Measurements from ENCODE around the gene TMED6.
A peak's percentile ranks its signal among the peaks of the same experiment; 100 is the strongest.

The TMED6 gene

DNA sequence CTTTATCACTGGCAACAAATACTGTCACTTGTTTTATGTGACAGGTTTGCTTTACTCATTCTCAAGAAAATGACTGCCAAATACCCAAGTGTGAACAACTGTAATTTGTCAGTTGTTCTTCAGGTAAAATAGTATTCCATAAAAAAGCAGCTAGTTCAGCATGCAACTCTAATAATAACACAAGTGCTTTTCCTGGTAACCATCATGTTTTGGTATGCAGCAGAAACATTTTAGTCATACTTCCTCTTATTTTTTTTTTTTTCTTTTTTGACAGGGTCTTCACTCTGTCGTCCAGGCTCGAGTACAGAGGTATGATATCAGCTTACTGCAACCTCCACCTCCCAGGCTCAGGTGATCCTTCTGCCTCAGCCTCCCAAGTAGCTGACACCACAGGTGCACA lies 29.6 kb upstream of the TMED6 start:
- Histone ChIP-seq H3K4me1 (ENCODE audit: control insufficient read depth in 2 of 2, insufficient read depth in 2 of 2, low read length in 2 of 2) (peaks cover 4 to 7% of the 10 kb centered on the region in 2 donors), H3K27me3 (ENCODE audit: control insufficient read depth in 2 of 2, insufficient read depth in 2 of 2, low read length in 2 of 2) (no peaks in the 10 kb centered on the region), H3K9ac (ENCODE audit: low read depth in 1 of 2, low read length in 2 of 2) (no peak overlapping the region), H3K36me3 (ENCODE audit: control insufficient read depth in 2 of 2, insufficient read depth in 2 of 2, low read length in 2 of 2) (peaks cover 28 to 42% of the 10 kb centered on the region in 2 donors), H3K9me3 (ENCODE audit: control insufficient read depth in 2 of 2, low read length in 2 of 2) (no peaks in the 10 kb centered on the region), H3K4me3 (ENCODE audit: low read length in 2 of 2) (no peak overlapping the region), H3K27ac (ENCODE audit: low read depth in 2 of 2, low read length in 2 of 2) (no peak overlapping the region)

GRCh38 chr16:69378760-69379159 lies 27.2 kb upstream of the TMED6 start:
- Histone ChIP-seq H3K9me3 (ENCODE audit: control insufficient read depth in 2 of 2, low read length in 2 of 2) (no peaks in the 10 kb centered on the region), H3K27ac (ENCODE audit: low read depth in 2 of 2, low read length in 2 of 2) (no peak overlapping the region), H3K4me3 (ENCODE audit: low read length in 2 of 2) (no peak overlapping the region), H3K36me3 (ENCODE audit: control insufficient read depth in 2 of 2, insufficient read depth in 2 of 2, low read length in 2 of 2) (peaks cover 28 to 36% of the 10 kb centered on the region in 2 donors), H3K4me1 (ENCODE audit: control insufficient read depth in 2 of 2, insufficient read depth in 2 of 2, low read length in 2 of 2) (peaks cover 0 to 6% of the 10 kb centered on the region in 2 donors), H3K9ac (ENCODE audit: low read depth in 1 of 2, low read length in 2 of 2) (no peak overlapping the region), H3K27me3 (ENCODE audit: control insufficient read depth in 2 of 2, insufficient read depth in 2 of 2, low read length in 2 of 2) (no peaks in the 10 kb centered on the region)

- Histone ChIP-seq H3K9ac (ENCODE audit: low read depth in 1 of 2, low read length in 2 of 2) (no peak overlapping the region), H3K4me1 (ENCODE audit: control insufficient read depth in 2 of 2, insufficient read depth in 2 of 2, low read length in 2 of 2) (peaks cover 3 to 11% of the 10 kb centered on the region in 2 donors), H3K27me3 (ENCODE audit: control insufficient read depth in 2 of 2, insufficient read depth in 2 of 2, low read length in 2 of 2) (no peaks in the 10 kb centered on the region), H3K4me3 (ENCODE audit: low read length in 2 of 2) (no peak overlapping the region), H3K9me3 (ENCODE audit: control insufficient read depth in 2 of 2, low read length in 2 of 2) (no peaks in the 10 kb centered on the region), H3K36me3 (ENCODE audit: control insufficient read depth in 2 of 2, insufficient read depth in 2 of 2, low read length in 2 of 2) (peaks cover 26 to 34% of the 10 kb centered on the region in 2 donors), H3K27ac (ENCODE audit: low read depth in 2 of 2, low read length in 2 of 2) (no peak overlapping the region)
Observed at GRCh38 chr16:69378036-69378435, 26.4 kb upstream of the TMED6 start.

DNA sequence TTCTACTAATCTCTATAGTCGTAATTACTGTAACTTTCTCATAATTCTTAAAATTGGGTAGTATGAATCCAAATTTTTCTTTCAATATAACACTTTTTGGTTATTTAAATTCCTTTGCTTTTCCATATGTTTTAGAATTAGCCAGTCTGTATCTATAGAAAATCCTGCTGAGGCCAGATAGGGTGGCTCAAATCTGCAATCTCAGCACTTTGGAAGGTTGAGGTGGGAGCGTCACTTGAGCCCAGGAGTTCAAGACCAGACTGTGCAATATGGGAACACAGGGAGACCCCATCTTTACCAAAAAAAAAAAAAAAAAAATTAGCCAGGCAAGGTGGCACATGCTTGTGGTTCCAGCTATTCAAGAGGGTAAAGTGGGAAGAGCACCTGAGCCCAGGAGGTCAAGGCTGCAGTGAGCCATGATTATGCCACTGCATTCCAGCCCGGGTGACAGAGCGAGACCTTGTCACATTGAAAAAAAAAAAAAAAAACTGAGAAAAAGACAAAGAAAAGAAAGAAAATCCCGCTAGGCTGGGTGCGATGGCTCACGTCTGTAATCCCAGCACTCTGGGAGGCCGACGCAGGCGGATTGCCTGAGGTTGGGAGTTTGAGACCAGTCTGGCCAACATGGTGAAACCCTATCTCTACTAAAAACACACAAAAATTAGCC lies 24.9 kb upstream of the TMED6 start:
- Histone ChIP-seq H3K4me1 (ENCODE audit: control insufficient read depth in 2 of 2, insufficient read depth in 2 of 2, low read length in 2 of 2) (peaks cover 8 to 16% of the 10 kb centered on the region in 2 donors), H3K9me3 (ENCODE audit: control insufficient read depth in 2 of 2, low read length in 2 of 2) (no peaks in the 10 kb centered on the region), H3K27me3 (ENCODE audit: control insufficient read depth in 2 of 2, insufficient read depth in 2 of 2, low read length in 2 of 2) (no peaks in the 10 kb centered on the region), H3K4me3 (ENCODE audit: low read length in 2 of 2) (no peak overlapping the region), H3K9ac (ENCODE audit: low read depth in 1 of 2, low read length in 2 of 2) (no peak overlapping the region), H3K27ac (ENCODE audit: low read depth in 2 of 2, low read length in 2 of 2) (no peak overlapping the region), H3K36me3 (ENCODE audit: control insufficient read depth in 2 of 2, insufficient read depth in 2 of 2, low read length in 2 of 2) (peaks cover 13 to 19% of the 10 kb centered on the region in 2 donors)

- peaks cover 18 to 24% of the 10 kb centered on the region in 2 donors for H3K36me3 ChIP-seq (ENCODE audit: control insufficient read depth in 2 of 2, insufficient read depth in 2 of 2, low read length in 2 of 2)
- no peak overlapping the region for H3K4me3 ChIP-seq (ENCODE audit: low read length in 2 of 2)
- no peaks in the 10 kb centered on the region for H3K9me3 ChIP-seq (ENCODE audit: control insufficient read depth in 2 of 2, low read length in 2 of 2)
- H3K4me1 ChIP-seq (ENCODE audit: control insufficient read depth in 2 of 2, insufficient read depth in 2 of 2, low read length in 2 of 2): peaks cover 8 to 16% of the 10 kb centered on the region in 2 donors
- no peaks in the 10 kb centered on the region for H3K27me3 ChIP-seq (ENCODE audit: control insufficient read depth in 2 of 2, insufficient read depth in 2 of 2, low read length in 2 of 2)
- peak overlapping the region in 1 of 2 donors; percentile 7 for H3K27ac ChIP-seq (ENCODE audit: low read depth in 2 of 2, low read length in 2 of 2)
- H3K9ac ChIP-seq (ENCODE audit: low read depth in 1 of 2, low read length in 2 of 2): no peak overlapping the region
Observed at GRCh38 chr16:69373019-69373418, 21.4 kb upstream of the TMED6 start.

DNA sequence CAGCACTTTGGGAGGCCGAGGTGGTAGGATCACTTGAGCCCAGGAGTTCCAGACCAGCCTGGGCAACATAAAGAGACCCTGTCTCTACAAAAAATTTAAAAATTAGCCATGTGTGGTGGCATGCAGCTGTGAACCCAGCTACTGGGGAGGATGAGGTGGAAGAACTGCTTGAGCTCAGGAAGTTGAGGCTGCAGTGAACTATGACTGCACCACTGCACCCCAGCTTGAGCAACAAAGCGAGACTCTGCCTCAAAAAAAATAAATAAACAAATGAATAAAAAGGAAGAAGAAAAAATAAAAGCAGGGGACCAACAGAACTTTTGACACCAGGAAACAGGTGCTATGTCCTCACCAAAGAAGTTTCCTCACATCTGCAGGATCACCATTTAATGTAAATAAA lies 20.0 kb upstream of the TMED6 start:
- H3K36me3 ChIP-seq (ENCODE audit: control insufficient read depth in 2 of 2, insufficient read depth in 2 of 2, low read length in 2 of 2): peaks cover 26 to 37% of the 10 kb centered on the region in 2 donors
- H3K9ac ChIP-seq (ENCODE audit: low read depth in 1 of 2, low read length in 2 of 2): no peak overlapping the region
- no peak overlapping the region for H3K4me3 ChIP-seq (ENCODE audit: low read length in 2 of 2)
- H3K9me3 ChIP-seq (ENCODE audit: control insufficient read depth in 2 of 2, low read length in 2 of 2): no peaks in the 10 kb centered on the region
- no peaks in the 10 kb centered on the region for H3K27me3 ChIP-seq (ENCODE audit: control insufficient read depth in 2 of 2, insufficient read depth in 2 of 2, low read length in 2 of 2)
- H3K4me1 ChIP-seq (ENCODE audit: control insufficient read depth in 2 of 2, insufficient read depth in 2 of 2, low read length in 2 of 2): peaks cover 8 to 16% of the 10 kb centered on the region in 2 donors
- no peak overlapping the region for H3K27ac ChIP-seq (ENCODE audit: low read depth in 2 of 2, low read length in 2 of 2)

DNA sequence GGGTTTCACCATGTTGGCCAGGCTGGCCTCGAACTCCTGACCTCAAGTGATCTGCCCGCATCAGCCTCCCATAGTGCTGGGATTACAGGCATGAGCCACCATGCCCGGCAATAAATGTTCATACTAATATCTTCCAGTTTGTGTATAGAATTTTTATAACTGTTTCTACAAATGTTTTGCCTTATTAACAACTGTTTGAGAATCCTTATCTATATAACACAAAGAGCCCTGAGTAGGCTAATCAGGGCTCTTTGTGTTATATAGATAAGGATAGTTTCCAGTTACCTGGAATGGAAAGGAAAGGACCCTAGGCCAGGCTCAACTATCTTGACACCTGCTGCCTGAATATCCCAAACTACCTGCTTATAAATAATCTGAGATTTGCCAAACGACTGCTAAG lies 17.3 kb upstream of the TMED6 start:
- peaks cover 46 to 53% of the 10 kb centered on the region in 2 donors for H3K36me3 ChIP-seq (ENCODE audit: control insufficient read depth in 2 of 2, insufficient read depth in 2 of 2, low read length in 2 of 2)
- H3K27me3 ChIP-seq (ENCODE audit: control insufficient read depth in 2 of 2, insufficient read depth in 2 of 2, low read length in 2 of 2): no peaks in the 10 kb centered on the region
- H3K27ac ChIP-seq (ENCODE audit: low read depth in 2 of 2, low read length in 2 of 2): no peak overlapping the region
- H3K9me3 ChIP-seq (ENCODE audit: control insufficient read depth in 2 of 2, low read length in 2 of 2): no peaks in the 10 kb centered on the region
- no peak overlapping the region for H3K9ac ChIP-seq (ENCODE audit: low read depth in 1 of 2, low read length in 2 of 2)
- peaks cover 8 to 15% of the 10 kb centered on the region in 2 donors for H3K4me1 ChIP-seq (ENCODE audit: control insufficient read depth in 2 of 2, insufficient read depth in 2 of 2, low read length in 2 of 2)
- no peak overlapping the region for H3K4me3 ChIP-seq (ENCODE audit: low read length in 2 of 2)

DNA sequence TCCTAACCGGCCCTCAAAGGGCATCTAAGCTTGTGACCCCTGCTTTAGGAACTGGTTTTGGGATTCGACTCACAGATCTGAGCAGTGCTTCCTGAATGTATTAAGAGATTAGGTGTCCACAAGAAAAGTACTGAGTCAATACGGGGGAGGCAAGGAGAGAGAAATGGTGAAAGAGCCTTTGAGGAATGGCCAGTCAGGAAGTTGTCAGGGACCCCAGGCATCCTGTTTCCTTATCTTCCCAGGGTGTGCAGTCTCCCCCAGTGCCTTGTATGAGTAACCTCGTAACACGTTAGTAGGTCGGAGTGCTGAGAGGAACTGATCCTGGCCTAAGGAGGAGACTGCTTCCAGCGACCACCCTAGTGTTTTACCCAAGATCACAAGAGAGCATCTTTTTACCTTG lies 16.4 kb upstream of the TMED6 start:
- H3K9me3 ChIP-seq (ENCODE audit: control insufficient read depth in 2 of 2, low read length in 2 of 2): no peaks in the 10 kb centered on the region
- no peak overlapping the region for H3K27ac ChIP-seq (ENCODE audit: low read depth in 2 of 2, low read length in 2 of 2)
- peaks cover 4 to 9% of the 10 kb centered on the region in 2 donors for H3K4me1 ChIP-seq (ENCODE audit: control insufficient read depth in 2 of 2, insufficient read depth in 2 of 2, low read length in 2 of 2)
- no peak overlapping the region for H3K4me3 ChIP-seq (ENCODE audit: low read length in 2 of 2)
- H3K27me3 ChIP-seq (ENCODE audit: control insufficient read depth in 2 of 2, insufficient read depth in 2 of 2, low read length in 2 of 2): no peaks in the 10 kb centered on the region
- H3K9ac ChIP-seq (ENCODE audit: low read depth in 1 of 2, low read length in 2 of 2): peak overlapping the region in 1 of 2 donors; percentile 6
- peaks cover 47 to 59% of the 10 kb centered on the region in 2 donors for H3K36me3 ChIP-seq (ENCODE audit: control insufficient read depth in 2 of 2, insufficient read depth in 2 of 2, low read length in 2 of 2)

DNA sequence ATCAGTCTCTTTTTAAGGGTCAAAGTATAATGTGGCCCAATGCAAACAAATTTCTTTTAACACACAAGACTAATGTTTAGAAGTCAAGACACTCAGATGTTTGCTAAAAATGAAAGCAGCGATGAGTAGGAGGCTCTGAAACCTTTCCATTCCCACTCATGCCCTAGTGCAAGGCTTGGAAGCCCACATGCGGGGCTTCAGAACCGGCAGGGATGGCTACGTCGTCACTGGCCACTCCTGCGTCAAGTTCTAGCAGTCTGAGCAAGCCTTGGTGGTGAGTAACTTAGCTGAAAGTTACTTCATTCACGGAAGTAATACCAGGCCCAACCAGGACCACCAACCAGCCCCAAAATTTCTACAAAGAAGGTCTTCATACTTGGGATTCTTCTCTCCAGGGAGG lies 14.8 kb upstream of the TMED6 start:
- Histone ChIP-seq H3K27me3 (ENCODE audit: control insufficient read depth in 2 of 2, insufficient read depth in 2 of 2, low read length in 2 of 2) (no peaks in the 10 kb centered on the region), H3K9me3 (ENCODE audit: control insufficient read depth in 2 of 2, low read length in 2 of 2) (no peaks in the 10 kb centered on the region), H3K27ac (ENCODE audit: low read depth in 2 of 2, low read length in 2 of 2) (no peak overlapping the region), H3K4me1 (ENCODE audit: control insufficient read depth in 2 of 2, insufficient read depth in 2 of 2, low read length in 2 of 2) (peaks cover 0 to 4% of the 10 kb centered on the region in 2 donors), H3K9ac (ENCODE audit: low read depth in 1 of 2, low read length in 2 of 2) (no peak overlapping the region), H3K36me3 (ENCODE audit: control insufficient read depth in 2 of 2, insufficient read depth in 2 of 2, low read length in 2 of 2) (peaks cover 47 to 59% of the 10 kb centered on the region in 2 donors), H3K4me3 (ENCODE audit: low read length in 2 of 2) (no peak overlapping the region)

DNA sequence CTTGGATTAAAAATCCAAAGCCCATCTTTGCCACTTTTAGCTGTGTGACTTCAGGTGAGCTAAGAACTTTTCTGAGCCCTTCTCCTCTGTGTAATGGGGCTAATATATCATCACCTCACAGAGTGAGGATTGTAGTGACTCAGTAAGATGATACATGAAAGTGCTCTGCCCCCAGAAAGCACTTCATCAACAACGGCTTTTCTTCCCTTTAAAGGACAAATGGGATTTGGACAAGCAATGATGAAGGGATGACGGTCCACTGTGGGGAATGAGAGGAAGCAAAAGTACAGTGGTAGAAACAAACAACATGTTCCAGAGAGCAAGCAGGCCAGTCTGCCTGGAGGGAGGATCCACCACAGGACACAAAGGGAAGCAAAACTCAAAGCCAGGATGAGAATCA lies 14.3 kb upstream of the TMED6 start:
- Histone ChIP-seq H3K36me3 (ENCODE audit: control insufficient read depth in 2 of 2, insufficient read depth in 2 of 2, low read length in 2 of 2) (peaks cover 47 to 63% of the 10 kb centered on the region in 2 donors), H3K4me1 (ENCODE audit: control insufficient read depth in 2 of 2, insufficient read depth in 2 of 2, low read length in 2 of 2) (peaks cover 0 to 4% of the 10 kb centered on the region in 2 donors), H3K27ac (ENCODE audit: low read depth in 2 of 2, low read length in 2 of 2) (no peak overlapping the region), H3K9ac (ENCODE audit: low read depth in 1 of 2, low read length in 2 of 2) (no peak overlapping the region), H3K4me3 (ENCODE audit: low read length in 2 of 2) (no peak overlapping the region), H3K27me3 (ENCODE audit: control insufficient read depth in 2 of 2, insufficient read depth in 2 of 2, low read length in 2 of 2) (no peaks in the 10 kb centered on the region), H3K9me3 (ENCODE audit: control insufficient read depth in 2 of 2, low read length in 2 of 2) (no peaks in the 10 kb centered on the region)

All from mucosa of rectum (tissue), 2 donors.